Activated T-helper 1 cell treated with Interleukin-2 at 50 U/mL for 16 hours (primary cell): ENCODE data around the gene RHBDL2.
"Not testable (repeated sequence)": the region's sequence is repeated elsewhere in the genome, so short reads cannot be mapped to it uniquely, and the experiment has no call there.

Source experiments
- DNase-seq: peaks from one replicate; pipeline ENCODE4 v3.0.0-alpha.2; 2020; ENCODE audit warnings: low read depth

Gene RHBDL2

DNA sequence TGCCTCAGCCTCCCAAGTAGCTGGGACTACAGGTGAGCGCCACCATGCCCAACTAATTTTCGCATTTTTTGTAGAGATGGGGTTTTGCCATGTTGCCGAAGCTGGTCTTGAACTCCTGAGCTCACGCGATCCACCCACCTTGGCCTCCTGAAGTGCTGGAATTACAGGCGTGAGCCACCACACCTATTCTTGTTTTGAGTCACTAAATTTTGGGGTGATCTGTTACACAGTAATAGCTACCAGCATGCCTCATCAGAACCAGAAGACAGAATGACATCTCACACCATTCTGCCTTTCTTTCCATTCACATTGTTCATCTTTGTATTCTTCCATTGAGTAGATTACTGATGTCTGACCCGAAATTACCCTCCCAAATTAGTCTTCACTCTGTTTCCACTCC, 9.1 kb downstream of the RHBDL2 start:
- DNase-seq, result no peak

DNA sequence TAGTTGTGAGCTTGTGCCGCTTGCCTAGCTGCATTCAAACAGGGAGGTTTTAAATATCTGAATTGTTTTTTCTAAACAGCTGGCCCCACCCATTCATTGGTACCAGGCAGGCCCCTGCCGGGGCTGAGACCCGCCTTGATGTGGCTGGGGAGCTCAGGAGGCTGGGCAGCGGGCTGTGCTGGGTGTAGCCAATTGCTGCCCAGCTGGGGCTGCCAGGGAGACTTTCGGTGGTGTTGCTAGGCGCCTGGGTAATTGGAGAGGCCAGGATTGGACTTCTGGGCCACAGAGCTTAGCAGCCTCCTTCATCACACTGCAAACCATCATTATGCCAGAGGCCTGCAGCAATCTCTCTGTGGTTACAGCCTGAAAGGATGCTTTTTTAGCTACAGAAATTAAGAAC, 12.2 kb downstream of the RHBDL2 start:
- DNase-seq, result no peak

DNA sequence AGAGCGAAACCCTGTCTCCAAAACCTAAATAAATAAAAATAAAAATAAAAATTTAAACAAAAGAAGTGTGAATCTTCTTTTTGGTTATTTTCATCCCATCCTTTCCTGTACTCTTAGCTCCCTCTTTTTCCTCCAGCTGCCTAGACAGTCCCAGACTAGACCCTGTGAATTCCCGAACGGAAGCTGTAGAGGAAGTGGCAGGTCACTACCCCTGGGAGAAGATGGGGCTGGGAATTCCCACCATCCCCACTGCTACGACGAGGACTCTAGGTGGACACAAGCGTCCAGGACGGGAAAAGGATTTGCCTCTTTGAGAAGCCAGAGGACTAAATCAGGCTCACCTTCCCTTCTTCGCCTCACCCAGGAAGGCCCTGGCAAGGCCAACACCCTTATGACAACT, 12.6 kb downstream of the RHBDL2 start:
- DNase-seq, result no peak

- no peak for DNase-seq
Observed at GRCh38 chr1:38926091-38926490, 15.5 kb downstream of the RHBDL2 start.

- no peak for DNase-seq
Observed at GRCh38 chr1:38925391-38925790, 16.2 kb downstream of the RHBDL2 start.

GRCh38 chr1:38923607-38924006, 18.0 kb downstream of the RHBDL2 start:
- DNase-seq, result no peak

- DNase-seq, result no peak
Observed at GRCh38 chr1:38919130-38919529, 22.5 kb downstream of the RHBDL2 start.

DNA sequence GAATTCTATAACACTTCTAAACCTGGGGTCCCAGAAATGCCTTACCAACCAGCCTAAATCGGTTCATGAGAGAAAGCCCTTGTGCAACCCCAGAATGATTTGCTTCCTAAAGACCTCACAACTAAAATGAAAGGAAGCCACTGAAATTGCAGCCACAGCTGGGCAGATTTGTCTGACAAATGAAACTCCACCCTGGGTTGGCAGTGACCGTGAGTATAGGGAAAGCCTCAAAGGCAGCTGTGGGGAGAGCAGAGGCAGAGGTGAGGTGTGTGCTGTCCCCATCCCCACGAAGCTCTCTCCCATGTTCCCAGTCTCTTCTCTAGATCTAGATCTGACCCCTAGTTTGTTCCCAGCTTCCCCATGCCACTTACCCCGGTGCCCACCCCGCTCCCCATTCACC, 23.1 kb downstream of the RHBDL2 start:
- DNase-seq, result no peak

- no peak for DNase-seq
Observed at GRCh38 chr1:38917772-38918171, 23.9 kb downstream of the RHBDL2 start.

DNA sequence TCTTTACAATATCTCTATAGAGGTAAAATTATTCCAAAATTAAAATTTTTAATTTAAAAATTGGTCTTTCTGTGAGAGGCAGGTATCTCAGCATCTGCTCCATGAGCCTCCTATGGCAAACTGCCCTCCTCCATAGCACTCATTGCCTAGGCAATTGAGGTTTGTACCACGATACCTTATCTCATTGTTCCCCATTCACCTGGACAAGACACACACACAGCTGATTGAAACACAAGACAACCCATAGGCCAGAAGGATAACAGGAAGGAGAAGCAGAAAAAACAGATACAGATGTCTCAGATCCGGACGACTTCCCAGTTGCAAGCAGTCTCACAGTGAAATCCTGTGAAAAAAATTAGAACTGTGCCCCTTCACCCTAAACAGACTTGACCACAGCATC, 24.3 kb downstream of the RHBDL2 start:
- no peak for DNase-seq

DNA sequence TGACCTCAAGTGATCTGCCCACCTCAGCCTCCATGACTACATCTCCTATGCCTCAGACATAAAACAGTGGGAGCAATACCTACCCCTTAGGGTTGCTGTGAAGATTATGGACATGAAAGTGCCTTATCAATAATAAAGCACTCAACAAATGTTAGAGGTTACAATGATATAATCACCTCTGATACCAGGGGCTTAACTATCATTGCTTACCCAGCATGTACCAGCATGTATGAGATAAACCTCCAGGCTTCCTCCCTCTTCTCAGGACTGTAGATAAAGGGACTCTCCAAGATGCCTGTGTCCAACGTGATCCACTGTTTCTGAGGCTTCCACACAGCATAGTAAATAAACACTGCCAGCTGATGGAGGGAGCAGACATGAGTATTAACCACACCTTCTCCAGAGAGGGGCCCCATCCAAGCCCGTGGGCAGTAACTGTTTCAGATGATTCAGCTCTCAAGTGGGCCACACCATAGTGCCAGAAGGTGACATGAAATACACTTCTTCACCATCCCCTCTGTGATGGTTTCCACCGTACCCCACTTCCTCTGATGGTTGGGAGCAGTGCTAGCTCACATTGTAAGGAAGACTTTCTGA, 26.2 kb downstream of the RHBDL2 start:
- DNase-seq, result no peak

DNA sequence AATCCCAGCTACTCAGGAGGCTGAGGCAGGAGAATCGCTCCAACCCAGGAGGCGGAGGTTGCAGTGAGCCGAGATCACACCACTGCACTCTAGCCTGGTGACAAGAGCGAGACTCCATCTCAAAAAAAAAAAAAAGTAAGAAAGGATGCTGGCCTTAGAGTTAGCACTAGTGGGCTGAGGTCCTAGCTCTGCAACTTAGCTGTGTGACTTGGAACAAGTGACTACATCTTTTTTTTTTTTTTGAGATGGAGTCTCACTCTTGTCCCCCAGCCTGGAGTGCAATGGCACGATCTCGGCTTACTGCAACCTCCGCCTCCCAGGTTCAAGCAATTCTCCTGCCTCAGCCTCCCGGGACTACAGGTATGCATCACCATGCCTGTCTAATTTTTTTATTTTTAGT, 26.7 kb downstream of the RHBDL2 start:
- not testable (repeated sequence) for DNase-seq

GRCh38 chr1:38908821-38909220, 32.8 kb downstream of the RHBDL2 start:
- no peak for DNase-seq

DNA sequence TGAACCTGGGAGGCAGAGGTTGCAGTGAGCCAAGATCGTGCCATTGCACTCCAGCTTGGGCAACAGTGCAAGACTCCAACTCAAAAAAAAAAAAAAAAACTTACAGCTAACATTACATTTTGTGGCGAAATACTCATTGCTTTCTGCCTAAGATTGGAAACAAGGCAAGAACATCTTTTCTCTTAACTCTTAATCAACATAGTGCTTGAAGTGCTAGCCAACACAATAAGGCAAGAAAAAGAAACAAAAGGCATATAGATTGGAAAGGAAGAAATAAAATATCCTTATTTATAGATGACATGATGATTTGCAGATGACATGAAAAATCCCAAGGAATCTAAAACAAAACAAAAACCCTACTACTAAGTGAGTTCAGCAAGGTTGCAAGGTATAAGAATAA, 35.6 kb downstream of the RHBDL2 start:
- no peak for DNase-seq

DNA sequence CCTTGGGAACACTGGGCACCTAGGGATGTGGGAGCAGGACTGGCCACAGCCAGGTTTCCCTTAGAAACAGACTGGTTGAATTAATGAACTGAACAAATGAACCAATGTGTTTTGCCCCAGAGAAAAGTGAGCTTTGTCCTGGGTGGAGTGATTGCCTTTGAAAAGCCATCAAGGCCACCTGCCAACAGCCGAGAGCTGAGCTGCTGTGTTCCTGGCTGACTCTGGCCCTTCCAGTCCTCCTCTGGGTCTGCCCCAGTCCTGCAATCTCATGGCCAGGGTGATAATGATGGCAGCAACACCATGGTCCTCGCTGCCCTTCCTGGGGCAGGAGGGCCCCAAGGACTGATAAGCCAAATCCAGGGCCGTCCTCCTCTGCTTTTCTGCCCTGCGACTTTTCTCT, 42.1 kb downstream of the RHBDL2 start:
- DNase-seq, result no peak

GRCh38 chr1:38898653-38899230, 42.9 kb downstream of the RHBDL2 start:
- no peak for DNase-seq

- DNase-seq, result no peak
Observed at GRCh38 chr1:38896169-38896568, 45.5 kb downstream of the RHBDL2 start.

GRCh38 chr1:38892976-38893375, 48.7 kb downstream of the RHBDL2 start:
- no peak for DNase-seq

DNA sequence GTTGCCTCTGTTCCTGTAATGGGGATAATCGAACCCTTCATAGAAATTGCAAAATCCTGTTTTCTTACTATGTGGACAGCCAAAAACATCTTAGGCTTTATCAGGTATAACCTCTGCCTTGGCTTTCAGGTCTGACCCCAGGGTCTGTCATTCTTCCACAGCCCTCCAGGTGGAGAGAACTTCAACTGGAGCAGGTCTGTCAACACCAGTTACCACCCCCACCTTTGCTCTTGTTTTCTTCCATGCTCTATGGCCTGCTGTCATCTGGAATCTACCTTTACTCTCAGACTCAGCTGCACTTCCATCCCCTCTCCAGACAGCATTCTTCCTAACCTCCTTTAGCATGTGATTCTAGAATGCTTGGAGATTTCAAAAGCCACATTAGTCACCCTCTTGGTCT, 49.9 kb downstream of the RHBDL2 start:
- DNase-seq, result no peak

DNA sequence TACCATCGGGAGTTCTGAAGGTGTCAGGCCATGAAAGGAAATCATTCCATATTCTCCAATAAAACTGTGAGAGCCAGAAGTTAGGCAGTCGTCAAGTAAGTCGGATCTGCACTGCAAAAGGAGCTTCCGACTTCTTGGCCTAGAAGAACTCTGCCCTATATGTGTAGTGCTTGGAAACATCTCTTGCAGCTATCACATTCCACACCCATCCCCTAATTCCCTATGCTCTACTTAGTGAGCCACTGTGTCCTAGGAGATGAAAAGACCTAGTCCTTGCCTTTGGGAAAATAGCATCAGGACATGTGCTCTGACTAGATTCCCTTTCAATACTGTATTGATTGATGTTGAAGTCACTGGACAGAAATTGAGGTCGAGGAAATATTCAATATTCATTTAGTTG, 52.0 kb downstream of the RHBDL2 start:
- DNase-seq, result no peak

DNA sequence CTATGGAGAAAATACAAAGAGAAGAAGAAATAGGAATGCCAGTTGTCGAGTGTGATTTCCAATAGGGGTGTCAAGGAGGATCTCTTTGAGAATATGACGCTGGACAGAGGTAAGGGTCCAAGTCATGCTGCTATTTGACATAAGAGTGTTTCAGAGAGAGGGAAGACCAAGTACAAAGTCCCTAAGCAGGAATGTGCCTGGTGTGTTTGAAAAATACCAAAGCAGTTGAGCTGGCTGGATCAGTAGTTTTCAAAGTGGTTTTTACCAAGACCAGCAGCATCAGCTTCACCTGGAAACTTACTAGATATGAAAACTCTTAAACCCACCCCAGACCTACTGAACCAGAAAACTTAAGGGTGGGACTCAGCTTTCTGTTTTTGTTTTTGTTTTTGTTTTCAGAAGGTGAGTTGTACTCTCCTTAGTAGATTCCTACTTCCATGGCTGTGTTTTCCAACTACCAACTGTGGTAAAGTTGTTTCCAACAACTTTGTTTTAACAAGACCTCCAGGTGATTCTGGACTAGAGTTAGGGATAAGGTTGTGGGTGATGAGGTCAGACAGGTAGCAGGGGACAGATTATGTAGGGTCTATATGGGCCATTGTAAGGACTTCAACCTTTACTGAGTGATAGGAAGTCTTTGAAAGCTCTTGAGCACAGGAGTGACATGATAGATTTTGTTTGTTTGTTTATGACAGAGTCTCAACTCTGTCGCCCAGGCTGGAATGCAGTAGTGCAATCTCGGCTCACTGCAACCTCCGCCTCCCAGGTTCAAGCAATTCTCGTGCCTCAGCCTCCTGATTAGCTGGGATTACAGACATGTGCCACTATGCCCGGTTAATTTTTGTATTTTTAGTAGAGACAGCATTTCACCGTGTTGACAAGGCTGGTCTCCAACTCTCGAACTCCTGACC, 53.0 kb downstream of the RHBDL2 start:
- DNase-seq, result no peak

- DNase-seq, result no peak
Observed at GRCh38 chr1:38885092-38885491, 56.5 kb downstream of the RHBDL2 start.

GRCh38 chr1:38881487-38881886, 60.1 kb downstream of the RHBDL2 start, which contains the start of gene GJA9:
Gene GJA9 (minus strand): TSS chr1:38881587. CDS start chr1:38876098, 5,489 bp downstream.
- no peak for DNase-seq
